Aorta (tissue), 5 donors: ENCODE data around the gene NIPAL3. TPM values are rescaled to one million over a fixed set of nuclear protein-coding genes. Genes with fewer than 3 reads are reported as not detected.
"Not testable (repeated sequence)": the region's sequence is repeated elsewhere in the genome, so short reads cannot be mapped to it uniquely, and the experiment has no call there.

Source experiments
- ATAC-seq: fragments of 200-7000 bp; cut with Tn5 transposase; one replicate; pipeline ENCODE4 v1.9.1; 2022; ENCODE audit warnings: moderate library complexity; ENCODE audit not compliant: low FRiP score
- DNase-seq, 2 donors: peaks; one replicate each; pipeline ENCODE4 v3.0.0-alpha.2; 2020
- H3K27ac ChIP-seq, 2 donors: one replicate each; pipeline ENCODE4 v1.5.1; 2013; ENCODE audit warnings: low read length in 2 of 2, mild to moderate bottlenecking in 2 of 2, moderate library complexity in 2 of 2, control low read depth in 1 of 2, inconsistent platforms in 1 of 2, low read depth in 1 of 2
- H3K27me3 ChIP-seq, 2 donors: one replicate each; pipeline ENCODE4 v1.6.1; 2013; ENCODE audit warnings: control low read depth in 1 of 2, low read length in 1 of 2, mild to moderate bottlenecking in 1 of 2, moderate library complexity in 1 of 2; ENCODE audit not compliant: insufficient read depth in 2 of 2, control insufficient read depth in 1 of 2
- H3K36me3 ChIP-seq, 2 donors: one replicate each; pipeline ENCODE4 v1.6.1; 2013; ENCODE audit warnings: control low read depth in 1 of 2, low read length in 1 of 2, mild to moderate bottlenecking in 1 of 2; ENCODE audit not compliant: insufficient read depth in 2 of 2, control insufficient read depth in 1 of 2
- H3K4me1 ChIP-seq, 2 donors: one replicate each; pipeline ENCODE4 v1.6.1; 2013; ENCODE audit warnings: low read length in 2 of 2, control low read depth in 1 of 2, mild to moderate bottlenecking in 1 of 2, moderate library complexity in 1 of 2; ENCODE audit not compliant: insufficient read depth in 2 of 2, control insufficient read depth in 1 of 2
- H3K4me3 ChIP-seq, 2 donors: one replicate each; pipeline ENCODE4 v1.5.1; 2013; ENCODE audit warnings: low read length in 2 of 2, control low read depth in 1 of 2, mild to moderate bottlenecking in 1 of 2
- H3K9me3 ChIP-seq: one replicate; pipeline ENCODE4 v1.6.1; 2013; ENCODE audit warnings: mild to moderate bottlenecking, low read length; ENCODE audit not compliant: control insufficient read depth
- WGBS, 2 donors: extraction: QIAGEN DNeasy Blood & Tissue Kit; methylation state at CpG; one replicate each; pipeline ENCODE4 v1.1.7; 2013; 5-methylcytosine and 5-hydroxymethylcytosine counted together
- intact Hi-C, 2 donors: fragments of 100-400 bp; cut with DNase I; formaldehyde crosslinking; loops; one replicate each; pipeline versions ENCODE4 v1.14.2 to v1.15.0; 2022
- polyA plus RNA-seq, 2 donors: library from polyadenylated mRNA; stranded (reverse); fragments of 200-250 nt; gene quantifications; one replicate each; pipeline ENCODE4 v1.2.3, GENCODE V29; 2013
- total RNA-seq, 2 donors: library from RNA; stranded (reverse); fragmentation: NEBNext Ultra II Directional; extraction: Animal tissue kit (Norgen Biotek cat#: 25700); gene quantifications; one replicate each; pipeline ENCODE4 v1.2.1, GENCODE V29; 2021
- donor health status: healthy with polysubstance abuse.
- donor health status: Bipolar disorder and iron deficiency.
- donor health status: DM: no; HTN: no; CAD: no.
- donor health status: DM: no; HTN: no; CAD: no.
- donor health status: DM: yes; HTN: yes; CAD: no.

Gene NIPAL3
- total and polyA plus RNA-seq, 4 donors: 6.3 to 13.0 (median 8.2) TPM

DNA sequence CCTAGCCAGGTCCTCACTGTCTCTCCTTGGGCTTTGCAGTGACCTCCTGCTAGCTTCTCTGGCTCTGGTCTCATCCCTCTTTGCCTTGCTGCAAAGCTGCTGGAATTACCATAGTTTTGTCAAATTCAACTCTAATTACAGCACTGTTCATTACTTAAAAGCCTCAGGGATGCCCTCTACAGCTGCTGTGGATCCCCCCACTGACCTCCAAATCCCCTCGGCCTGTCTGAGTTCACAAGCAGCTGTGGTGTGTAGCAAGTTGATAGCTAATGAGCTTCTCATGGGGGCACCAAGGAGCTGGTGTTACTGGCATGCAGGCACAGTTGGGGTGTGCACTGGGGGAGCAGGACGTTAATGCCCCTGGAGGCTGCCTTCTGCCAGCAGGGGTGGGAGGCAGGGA lies 24.8 kb downstream of the NIPAL3 start:
- ATAC-seq: no peak
- 90% methylated on average over 2 of the region's 2 CpGs for WGBS, 2 donors
- H3K27me3 ChIP-seq: no peaks in the 10 kb centered on the region
- H3K27ac ChIP-seq: no peak overlapping the region
- intact Hi-C loops: no loop called here
- no peaks in the 10 kb centered on the region for H3K4me1 ChIP-seq
- H3K36me3 ChIP-seq: no peaks in the 10 kb centered on the region
- DNase-seq: no peak
- no peak overlapping the region for H3K4me3 ChIP-seq
- no peaks in the 10 kb centered on the region for H3K9me3 ChIP-seq

DNA sequence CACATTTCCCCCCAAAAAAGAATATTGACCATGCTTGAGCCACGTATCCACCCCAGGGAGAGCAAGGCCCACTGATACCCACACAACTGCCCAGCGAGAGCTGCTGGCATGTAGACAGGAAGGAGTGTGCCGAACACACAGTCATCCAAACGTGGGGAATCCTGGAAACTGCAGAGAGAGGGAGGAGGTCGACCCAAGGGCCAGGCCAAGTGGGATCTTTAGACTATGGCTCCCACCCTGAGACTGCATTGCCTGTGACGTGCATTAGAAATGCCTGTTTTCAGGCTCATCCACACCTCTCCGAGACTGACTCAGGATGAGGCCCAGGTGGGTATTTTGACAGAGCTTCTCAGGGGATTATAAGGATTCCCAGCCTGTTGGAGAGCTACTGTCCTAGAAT lies 25.9 kb downstream of the NIPAL3 start:
- intact Hi-C loops: no loop called here

DNA sequence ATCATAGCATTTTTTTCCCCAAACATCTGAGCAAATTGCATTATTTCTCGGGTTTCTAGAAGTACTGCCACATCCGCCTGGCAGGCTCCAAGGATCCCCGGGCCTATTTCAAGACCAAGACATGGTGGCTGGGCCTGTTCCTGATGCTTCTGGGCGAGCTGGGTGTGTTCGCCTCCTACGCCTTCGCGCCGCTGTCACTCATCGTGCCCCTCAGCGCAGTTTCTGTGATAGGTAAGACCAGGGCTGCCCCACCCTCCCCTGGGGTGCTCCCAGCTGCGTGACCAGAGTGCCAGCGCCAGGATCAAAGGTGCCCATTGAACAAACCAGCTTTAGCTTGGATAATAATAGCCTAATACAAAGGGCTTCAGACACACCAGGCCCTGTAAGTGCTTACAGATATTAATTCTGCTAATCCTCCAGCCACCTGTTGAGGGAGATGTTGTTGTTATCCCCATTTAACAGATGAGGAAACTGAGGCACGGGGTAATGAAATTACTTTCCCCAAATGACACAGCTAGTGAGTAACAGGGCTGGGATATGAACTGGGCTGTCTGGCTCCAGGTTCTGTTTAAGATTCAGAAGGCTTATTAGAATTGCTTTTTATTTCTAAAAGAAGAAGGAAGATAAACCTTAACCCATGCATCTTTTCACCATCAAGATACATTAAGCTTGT lies 26.5 kb downstream of the NIPAL3 start:
- DNase-seq: no peak
- ATAC-seq: no peak
- 96 to 97% methylated on average over 14 of the region's 14 CpGs for WGBS, 2 donors
- Histone ChIP-seq H3K4me3 (no peak overlapping the region), H3K27ac (no peak overlapping the region), H3K36me3 (no peaks in the 10 kb centered on the region), H3K27me3 (no peaks in the 10 kb centered on the region), H3K9me3 (no peaks in the 10 kb centered on the region), H3K4me1 (no peaks in the 10 kb centered on the region)
- intact Hi-C loops: no loop called here

More for the DNA sequence above, 25.9 kb downstream of the NIPAL3 start:
- WGBS, 2 donors: 84% methylated on average over 7 of the region's 7 CpGs
- no peaks in the 10 kb centered on the region for H3K9me3 ChIP-seq
- no peak overlapping the region for H3K4me3 ChIP-seq
- ATAC-seq: no peak
- no peak for DNase-seq
- no peaks in the 10 kb centered on the region for H3K27me3 ChIP-seq
- no peaks in the 10 kb centered on the region for H3K4me1 ChIP-seq
- H3K27ac ChIP-seq: no peak overlapping the region
- H3K36me3 ChIP-seq: no peaks in the 10 kb centered on the region

DNA sequence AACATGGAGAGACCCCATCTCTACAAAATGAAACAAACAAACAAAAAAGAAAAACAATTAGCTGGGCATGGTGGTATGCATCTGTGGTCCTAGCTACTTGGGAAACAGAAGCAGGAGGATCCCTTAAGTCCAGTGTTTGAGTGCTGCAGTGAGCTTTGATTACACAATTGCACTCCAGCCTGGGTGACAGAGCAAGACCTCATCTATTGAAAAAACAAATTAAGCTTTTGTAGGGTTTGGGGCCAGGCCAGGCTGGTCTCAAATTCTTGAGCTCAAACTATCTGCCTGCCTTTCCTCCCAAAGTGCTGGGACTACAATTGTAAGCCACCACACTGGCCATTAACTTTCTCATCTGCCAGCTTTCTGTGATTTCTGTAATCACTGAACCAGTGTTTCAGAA lies 27.2 kb downstream of the NIPAL3 start:
- H3K4me1 ChIP-seq: no peaks in the 10 kb centered on the region
- ATAC-seq (no peak), DNase-seq (no peak)
- no peak overlapping the region for H3K27ac ChIP-seq
- no peaks in the 10 kb centered on the region for H3K27me3 ChIP-seq
- H3K36me3 ChIP-seq: no peaks in the 10 kb centered on the region
- intact Hi-C loops: no loop called here
- no peaks in the 10 kb centered on the region for H3K9me3 ChIP-seq
- no peak overlapping the region for H3K4me3 ChIP-seq

DNA sequence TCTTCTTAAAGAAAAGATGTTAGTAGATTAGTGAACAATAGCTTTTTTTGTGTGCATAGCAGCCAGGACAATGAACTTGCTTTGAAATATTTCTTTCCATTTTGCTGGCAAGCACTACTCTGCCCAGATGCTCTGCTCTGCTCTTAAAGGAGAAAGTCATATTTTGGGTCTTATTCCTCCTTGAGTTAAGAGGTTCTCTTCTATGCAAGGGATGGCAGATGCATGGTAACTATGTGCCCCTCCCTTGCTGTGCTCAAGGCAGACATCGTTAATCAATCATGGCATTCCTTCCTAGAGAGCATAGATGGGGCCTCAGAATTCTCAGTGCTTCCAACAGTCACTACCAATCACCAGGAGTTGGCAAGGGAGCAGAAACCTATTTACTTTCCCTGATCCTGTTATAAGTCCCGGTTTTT lies 27.6 kb downstream of the NIPAL3 start:
- intact Hi-C loops: no loop called here
- H3K36me3 ChIP-seq: no peaks in the 10 kb centered on the region

DNA sequence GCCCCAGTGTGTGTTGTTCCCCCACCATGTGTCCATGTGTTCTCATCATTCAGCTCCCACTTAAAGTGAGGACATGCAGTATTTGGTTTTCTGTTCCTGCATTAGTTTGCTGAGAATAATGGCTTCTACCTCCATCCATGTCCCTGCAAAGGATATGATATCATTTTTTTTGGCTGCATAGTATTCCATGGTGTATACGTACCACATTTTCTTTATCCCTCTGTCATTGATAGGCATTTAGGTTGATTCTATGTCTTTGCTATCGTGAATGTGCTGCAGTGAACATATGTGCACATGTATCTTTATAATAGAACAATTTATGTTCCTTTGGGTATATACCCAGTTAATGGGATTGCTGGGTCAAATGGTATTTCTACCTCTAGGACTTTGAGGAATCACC lies 30.8 kb downstream of the NIPAL3 start:
- WGBS, 2 donors: 95 to 99% methylated on average over 2 of the region's 2 CpGs
- H3K4me1 ChIP-seq, H3K9me3 ChIP-seq, intact Hi-C loops, DNase-seq, ATAC-seq, H3K36me3 ChIP-seq, H3K27me3 ChIP-seq, H3K4me3 ChIP-seq, H3K27ac ChIP-seq: not testable (repeated sequence)

More for the DNA sequence above, 27.6 kb downstream of the NIPAL3 start:
- H3K27me3 ChIP-seq: no peaks in the 10 kb centered on the region
- WGBS, 2 donors: 20 to 32% methylated on average over 2 of the region's 2 CpGs
- no peaks in the 10 kb centered on the region for H3K9me3 ChIP-seq
- H3K4me3 ChIP-seq: no peak overlapping the region
- no peak overlapping the region for H3K27ac ChIP-seq
- ATAC-seq (no peak), DNase-seq (no peak)
- no peaks in the 10 kb centered on the region for H3K4me1 ChIP-seq

DNA sequence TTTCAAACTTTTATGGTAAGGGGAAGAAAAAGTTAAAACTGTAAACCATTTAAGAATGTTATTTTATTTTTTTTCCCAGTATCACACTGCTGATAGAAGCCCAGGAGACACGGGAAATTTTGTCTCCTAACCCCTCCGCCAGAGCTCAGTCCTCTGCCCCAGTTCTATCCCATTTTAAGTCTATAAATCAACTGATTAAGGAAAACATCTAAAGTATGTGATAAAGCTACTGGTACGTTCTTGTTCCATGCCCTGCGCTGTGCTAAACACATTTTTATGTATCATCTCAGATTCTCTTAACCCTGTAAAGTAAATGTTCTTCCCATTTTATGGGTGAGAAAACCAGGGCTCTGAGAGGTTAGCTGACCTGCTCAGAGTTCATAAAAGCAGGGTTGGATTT lies 34.7 kb downstream of the NIPAL3 start:
- intact Hi-C loops: no loop called here
- peaks cover 0 to 6% of the 10 kb centered on the region in 2 donors for H3K36me3 ChIP-seq
- H3K27ac ChIP-seq: no peak overlapping the region
- ATAC-seq (no peak), DNase-seq (no peak)
- no peaks in the 10 kb centered on the region for H3K9me3 ChIP-seq
- H3K4me3 ChIP-seq: no peak overlapping the region
- H3K4me1 ChIP-seq: no peaks in the 10 kb centered on the region
- no peaks in the 10 kb centered on the region for H3K27me3 ChIP-seq
- 63 to 68% methylated on average over 4 of the region's 4 CpGs for WGBS, 2 donors

DNA sequence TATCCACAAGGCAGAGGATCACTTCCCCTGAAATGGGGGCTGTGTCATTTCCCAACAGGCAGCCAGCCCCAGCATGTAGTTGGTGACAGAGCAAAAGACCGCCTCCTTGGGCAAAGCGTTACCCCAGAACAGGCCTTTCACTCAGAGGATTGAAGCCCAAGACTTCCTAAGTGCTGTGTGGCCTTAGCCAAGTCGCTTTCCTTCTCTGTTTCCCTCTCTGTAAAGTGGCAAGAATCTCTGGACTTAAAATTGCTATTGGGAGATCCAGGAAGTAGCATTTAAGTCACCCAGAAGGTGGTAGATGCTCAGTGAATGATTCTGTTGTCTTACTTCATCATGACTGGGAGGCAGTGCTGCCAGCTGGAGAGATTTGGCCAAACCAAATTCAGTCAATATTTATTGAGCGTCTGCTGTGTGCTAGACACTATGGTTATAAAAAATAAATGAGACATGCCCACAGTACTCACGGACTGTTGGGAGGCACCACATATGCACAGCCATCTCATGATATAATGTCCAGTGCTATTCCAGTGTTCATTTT lies 35.3 kb downstream of the NIPAL3 start:
- DNase-seq (no peak), ATAC-seq (no peak)
- WGBS, 2 donors: 94 to 95% methylated on average over 5 of the region's 5 CpGs
- H3K9me3 ChIP-seq: no peaks in the 10 kb centered on the region
- intact Hi-C loops: no loop called here
- no peak overlapping the region for H3K4me3 ChIP-seq
- no peaks in the 10 kb centered on the region for H3K4me1 ChIP-seq
- H3K27me3 ChIP-seq: no peaks in the 10 kb centered on the region
- H3K36me3 ChIP-seq: peaks cover 0 to 6% of the 10 kb centered on the region in 2 donors
- H3K27ac ChIP-seq: no peak overlapping the region

DNA sequence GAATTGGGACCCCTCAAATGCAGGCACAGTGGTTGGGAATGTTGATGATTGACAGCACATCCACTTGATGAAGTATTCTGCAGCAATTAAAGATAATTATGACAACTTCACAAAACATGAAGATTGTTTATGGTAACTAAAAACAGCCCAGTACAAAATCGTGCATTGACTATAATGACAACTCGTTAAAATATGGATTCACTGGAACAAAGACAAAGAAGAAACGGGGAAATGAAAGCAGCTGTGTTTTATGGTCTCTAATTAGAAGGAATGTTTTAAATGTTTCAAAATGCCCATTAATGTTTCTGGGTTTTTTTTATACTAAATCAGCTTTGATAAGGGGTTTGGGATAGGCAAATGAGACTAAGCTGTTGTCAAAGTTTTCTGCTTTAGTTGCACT lies 36.1 kb downstream of the NIPAL3 start:
- DNase-seq: no peak
- no peaks in the 10 kb centered on the region for H3K4me1 ChIP-seq
- intact Hi-C loops: no loop called here
- ATAC-seq: no peak
- H3K27me3 ChIP-seq: no peaks in the 10 kb centered on the region
- H3K27ac ChIP-seq: no peak overlapping the region
- peaks cover 0 to 6% of the 10 kb centered on the region in 2 donors for H3K36me3 ChIP-seq
- H3K4me3 ChIP-seq: no peak overlapping the region
- WGBS, 2 donors: 82 to 90% methylated on average over 3 of the region's 3 CpGs
- no peaks in the 10 kb centered on the region for H3K9me3 ChIP-seq
